ENCODE results near the gene FBXW5. TPM values are rescaled to one million over a fixed set of nuclear protein-coding genes. Genes with fewer than 3 reads are reported as not detected.
A peak's percentile ranks its signal among the peaks of the same experiment; 100 is the strongest.

Gene FBXW5
- total RNA-seq, 3 donors from 2014 or later, result 103 to 183 (median 126) TPM

GRCh38 chr9:136913701-136914438 is 30.7 kb downstream of the FBXW5 start:
- no peak overlapping the region for H3K4me3 ChIP-seq
- DNase-seq (ENCODE audit: low spot score in 2 of 2), result no peak
- H3K9me3 ChIP-seq, result no peaks in the 10 kb centered on the region
- no peaks in the 10 kb centered on the region for H3K4me1 ChIP-seq
- H3K27ac ChIP-seq, result no peak overlapping the region
- H3K36me3 ChIP-seq, result no peaks in the 10 kb centered on the region
- H3K27me3 ChIP-seq, result no peaks in the 10 kb centered on the region
- intact Hi-C loops (cut with DNase I; ENCODE audit: low total_unique reads), result no loop called here
- no peak for TF ChIP-seq CTCF (IDR thresholded peaks at IDR 0.05)
- no peak for TF ChIP-seq POLR2A (IDR thresholded peaks at IDR 0.05)
- no peak for TF ChIP-seq POLR2AphosphoS5 (IDR thresholded peaks at IDR 0.05)

DNA sequence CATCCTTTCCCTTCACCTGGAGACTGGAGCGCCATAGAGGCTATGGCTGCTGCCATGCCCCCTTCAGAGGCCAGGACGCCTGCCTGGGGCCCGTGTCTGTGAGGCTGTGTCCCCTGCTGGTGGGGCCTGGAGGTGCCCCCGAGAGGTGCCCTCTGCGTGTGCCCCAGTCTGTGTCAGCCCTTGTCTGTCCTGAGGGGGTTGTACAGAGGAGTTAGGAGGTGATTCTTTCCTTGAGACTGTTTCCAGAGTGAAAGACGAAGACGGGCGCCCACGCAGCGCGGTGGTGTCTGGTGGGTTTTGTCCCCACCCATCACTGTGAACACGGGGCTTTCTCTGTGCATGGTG is 33.7 kb downstream of the FBXW5 start:
- H3K9me3 ChIP-seq, result no peaks in the 10 kb centered on the region
- no peaks in the 10 kb centered on the region for H3K4me1 ChIP-seq
- no peak for DNase-seq (ENCODE audit: low spot score in 2 of 2)
- H3K4me3 ChIP-seq, result no peak overlapping the region
- TF ChIP-seq POLR2A (IDR thresholded peaks at IDR 0.05) (no peak), CTCF (IDR thresholded peaks at IDR 0.05) (no peak), POLR2AphosphoS5 (IDR thresholded peaks at IDR 0.05) (no peak)
- intact Hi-C loops (cut with DNase I; ENCODE audit: low total_unique reads), result no loop called here
- no peaks in the 10 kb centered on the region for H3K36me3 ChIP-seq
- H3K27me3 ChIP-seq, result no peaks in the 10 kb centered on the region
- H3K27ac ChIP-seq, result no peak overlapping the region

- intact Hi-C loops (cut with DNase I; ENCODE audit: low total_unique reads), result no loop called here
- H3K27me3 ChIP-seq, result no peaks in the 10 kb centered on the region
- no peaks in the 10 kb centered on the region for H3K36me3 ChIP-seq
- no peak for TF ChIP-seq POLR2AphosphoS5 (IDR thresholded peaks at IDR 0.05)
- no peak for TF ChIP-seq CTCF (IDR thresholded peaks at IDR 0.05)
- TF ChIP-seq POLR2A (IDR thresholded peaks at IDR 0.05), result no peak
- H3K27ac ChIP-seq, result no peak overlapping the region
- no peaks in the 10 kb centered on the region for H3K4me1 ChIP-seq
- no peak overlapping the region for H3K4me3 ChIP-seq
- H3K9me3 ChIP-seq, result no peaks in the 10 kb centered on the region
- no peak for DNase-seq (ENCODE audit: low spot score in 2 of 2)
Observed at GRCh38 chr9:136910197-136910900, 34.2 kb downstream of the FBXW5 start.

GRCh38 chr9:136907011-136907914 is 37.3 kb downstream of the FBXW5 start:
- Histone ChIP-seq H3K4me1 (peaks cover under 1 to 9% of the 10 kb centered on the region in 2 donors), H3K27ac (peak overlapping the region in 1 of 2 donors; percentile 65), H3K36me3 (no peaks in the 10 kb centered on the region), H3K4me3 (no peak overlapping the region), H3K9me3 (no peaks in the 10 kb centered on the region), H3K27me3 (no peaks in the 10 kb centered on the region)
- no peak for TF ChIP-seq POLR2A (IDR thresholded peaks at IDR 0.05)
- no peak for TF ChIP-seq CTCF (IDR thresholded peaks at IDR 0.05)
- TF ChIP-seq POLR2AphosphoS5 (IDR thresholded peaks at IDR 0.05), result no peak
- DNase-seq (ENCODE audit: low spot score in 2 of 2), result no peak
- intact Hi-C loops (cut with DNase I; ENCODE audit: low total_unique reads), result no loop called here

All from breast epithelium (tissue), 4 donors.